Stimulated activated CD4-positive, alpha-beta T cell treated with anti-CD3 and anti-CD28 coated beads, Interleukin-4, amount 100 ng/mL, for 48 hours (primary cell): ENCODE results near the gene CAMTA2.

Experiments
- DNase-seq, 2 donors: peaks; one replicate each; pipeline ENCODE4 v3.0.0-alpha.2; 2020; ENCODE audit warnings: low read depth in 2 of 2

CAMTA2 gene

DNA sequence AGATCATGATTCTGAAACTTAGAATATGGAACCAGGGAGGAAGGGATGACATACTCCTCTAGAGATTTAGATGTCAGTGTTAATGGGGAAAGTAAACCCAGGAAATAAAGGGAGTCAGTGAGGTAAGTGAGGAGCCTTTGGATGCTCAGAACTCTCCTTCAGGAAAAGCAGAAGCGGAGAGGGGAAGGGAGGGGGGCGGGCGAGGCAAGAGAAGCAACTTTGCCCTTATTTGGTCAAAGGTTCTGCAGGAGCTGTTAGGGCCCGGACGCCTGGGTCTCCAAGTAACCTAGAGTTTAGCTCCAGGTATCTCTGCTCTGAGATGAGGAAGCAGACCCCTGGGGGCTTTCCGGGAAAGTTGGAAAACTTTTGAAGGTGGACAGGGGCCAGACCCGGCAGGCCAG is 40.5 kb downstream of the CAMTA2 start:
- DNase-seq = no peak

DNA sequence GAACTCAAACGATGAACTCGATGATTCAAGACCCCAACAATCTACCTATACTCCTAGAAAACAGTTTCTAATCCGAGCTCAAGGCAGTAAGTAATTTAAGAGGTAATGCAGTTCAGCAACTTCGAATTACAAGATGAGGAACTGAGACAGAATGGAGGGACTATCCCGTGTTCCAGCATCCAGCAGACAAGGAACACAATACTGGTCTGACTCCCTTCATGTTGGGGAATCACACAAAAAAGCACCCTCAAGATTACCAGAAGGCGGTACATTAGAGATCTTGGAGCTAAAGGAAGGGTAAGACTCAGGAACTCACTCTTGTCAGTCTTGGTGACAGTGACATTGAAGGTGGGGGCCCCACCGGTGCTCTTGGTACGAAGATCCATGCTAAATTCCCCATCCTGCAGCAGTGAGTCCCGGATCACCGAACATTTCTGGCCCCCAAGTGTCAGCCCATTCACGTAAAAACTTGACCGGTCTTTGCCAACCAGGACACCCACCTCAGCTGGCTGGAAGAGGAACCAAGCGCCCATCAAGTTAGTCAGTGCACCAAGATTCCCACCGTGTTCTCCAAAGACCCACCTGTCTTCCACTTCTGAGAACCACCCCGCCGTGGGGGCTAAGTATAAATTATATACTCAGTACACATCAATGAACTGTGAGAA is 41.0 kb downstream of the CAMTA2 start:
- no peak for DNase-seq

DNA sequence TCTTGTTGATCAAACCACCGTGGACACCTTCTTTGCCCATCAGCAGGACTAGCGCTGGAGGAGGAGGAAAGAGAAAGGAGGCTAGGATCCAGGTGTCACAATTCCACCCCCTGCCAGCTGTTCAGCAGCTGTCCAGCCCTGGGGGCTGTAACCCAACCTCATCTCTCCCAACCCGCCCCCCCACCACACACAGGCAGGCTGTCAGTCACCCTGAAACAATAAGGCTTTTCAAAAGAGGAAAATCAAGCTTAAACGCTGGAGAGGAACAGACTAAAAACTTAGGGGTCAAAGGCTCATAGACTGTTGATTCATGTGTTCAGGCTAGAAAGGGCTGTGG is 41.6 kb downstream of the CAMTA2 start:
- DNase-seq = no peak

DNA sequence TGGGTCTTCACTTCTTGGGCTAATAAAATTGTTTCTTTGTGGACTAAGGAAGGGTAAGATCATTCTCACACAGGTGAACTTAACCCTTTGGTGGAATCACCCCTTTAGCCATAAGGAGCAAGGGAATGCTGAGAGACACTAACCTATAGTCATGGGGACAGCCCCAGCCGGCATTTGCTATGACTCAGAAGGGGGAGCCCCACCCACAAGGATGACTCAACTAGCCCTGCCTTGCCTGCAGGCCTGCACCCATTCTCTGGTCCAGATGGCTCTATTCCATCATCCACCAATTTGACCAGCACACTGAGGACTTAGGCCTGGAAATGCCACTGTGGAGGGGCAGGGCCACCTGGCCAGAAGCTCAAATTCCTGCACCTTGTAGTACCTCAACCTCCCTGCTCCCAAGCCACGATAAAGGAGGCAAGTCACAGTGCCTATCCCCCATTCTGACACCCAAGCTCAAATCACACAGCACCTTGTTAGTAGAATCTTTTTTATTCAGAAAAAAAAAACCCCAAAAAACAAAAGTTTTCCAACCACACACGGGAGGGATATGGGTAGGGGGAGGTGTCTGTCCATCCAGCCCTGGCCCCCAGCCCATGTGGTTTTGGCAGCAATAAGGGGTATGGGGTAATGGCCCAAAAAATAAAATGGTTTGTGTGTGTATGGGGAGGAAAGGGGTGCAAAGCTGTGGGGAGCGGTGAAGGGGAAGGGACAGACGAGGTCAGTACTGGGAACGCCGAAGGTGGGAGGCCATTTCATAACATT is 42.1 kb downstream of the CAMTA2 start:
- peak; percentile 73 to 86 for DNase-seq

DNA sequence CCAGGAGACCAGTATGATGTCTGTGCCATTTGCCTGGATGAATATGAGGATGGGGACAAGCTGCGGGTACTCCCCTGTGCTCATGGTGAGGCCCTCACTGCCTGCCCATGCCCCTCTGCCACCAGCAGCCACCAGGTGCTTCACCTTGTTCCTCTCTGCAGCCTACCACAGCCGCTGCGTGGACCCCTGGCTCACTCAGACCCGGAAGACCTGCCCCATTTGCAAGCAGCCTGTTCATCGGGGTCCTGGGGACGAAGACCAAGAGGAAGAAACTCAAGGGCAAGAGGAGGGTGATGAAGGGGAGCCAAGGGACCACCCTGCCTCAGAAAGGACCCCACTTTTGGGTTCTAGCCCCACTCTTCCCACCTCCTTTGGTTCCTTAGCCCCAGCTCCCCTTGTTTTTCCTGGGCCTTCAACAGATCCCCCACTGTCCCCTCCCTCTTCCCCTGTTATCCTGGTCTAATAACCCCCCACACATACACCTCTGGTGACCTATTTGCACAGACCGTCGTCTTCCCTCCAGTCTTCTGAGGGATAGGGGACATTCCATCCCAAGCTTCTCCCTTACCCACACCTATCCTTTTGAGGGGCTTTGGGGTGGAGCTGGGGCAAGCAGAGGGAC is 42.8 kb downstream of the CAMTA2 start:
- DNase-seq = peak; percentile 21 to 28

DNA sequence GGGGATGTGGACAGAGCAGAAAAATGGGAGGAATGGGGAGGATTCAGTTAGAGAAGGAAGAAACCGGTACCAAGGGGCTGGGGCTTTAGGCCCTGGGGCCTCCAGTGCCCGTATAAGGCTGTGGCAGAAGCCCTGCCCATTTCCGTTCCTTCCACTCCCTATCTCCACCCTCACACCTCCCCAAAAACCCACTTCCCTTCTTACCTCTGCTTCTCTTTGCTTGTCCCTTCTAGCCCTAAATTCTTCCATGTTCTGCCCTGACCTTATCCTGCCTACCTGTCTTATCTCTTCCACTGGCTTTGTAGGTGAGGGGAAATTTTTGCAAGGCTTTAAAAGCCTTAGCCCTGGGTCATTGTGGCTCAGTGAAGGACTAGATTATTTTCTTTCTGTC is 43.3 kb downstream of the CAMTA2 start:
- peak in 1 of 2 donors; percentile 36 for DNase-seq

DNA sequence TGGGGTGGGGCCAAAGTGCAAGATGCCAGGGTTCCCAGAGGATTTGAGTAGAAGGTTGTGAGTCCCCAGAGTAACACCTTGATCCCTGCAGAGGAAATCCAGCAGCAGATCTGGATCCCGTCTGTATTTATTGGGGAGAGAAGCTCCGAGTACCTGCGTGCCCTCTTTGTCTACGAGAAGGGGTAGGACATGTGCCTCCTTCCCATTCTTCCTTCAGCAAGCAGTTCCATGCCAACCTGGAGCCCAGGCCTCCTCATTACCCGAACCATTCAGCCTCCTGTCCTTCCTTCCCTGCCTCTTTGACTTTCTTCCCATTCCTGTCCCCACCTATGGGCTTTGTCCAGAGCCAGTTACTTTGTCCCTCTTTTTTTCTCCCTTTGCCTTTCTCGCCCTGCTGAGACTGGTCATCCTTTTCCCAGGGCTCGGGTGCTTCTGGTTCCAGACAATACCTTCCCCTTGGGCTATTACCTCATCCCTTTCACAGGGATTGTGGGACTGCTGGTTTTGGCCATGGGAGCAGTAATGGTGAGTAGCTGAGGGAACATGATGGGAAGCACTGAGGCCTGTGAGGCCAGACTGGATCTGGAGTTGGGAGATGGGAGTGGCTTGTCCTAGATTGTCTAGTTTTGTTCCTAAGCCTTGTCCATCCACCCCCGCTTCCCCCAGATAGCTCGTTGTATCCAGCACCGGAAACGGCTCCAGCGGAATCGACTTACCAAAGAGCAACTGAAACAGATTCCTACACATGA is 44.5 kb downstream of the CAMTA2 start:
- no peak for DNase-seq

DNA sequence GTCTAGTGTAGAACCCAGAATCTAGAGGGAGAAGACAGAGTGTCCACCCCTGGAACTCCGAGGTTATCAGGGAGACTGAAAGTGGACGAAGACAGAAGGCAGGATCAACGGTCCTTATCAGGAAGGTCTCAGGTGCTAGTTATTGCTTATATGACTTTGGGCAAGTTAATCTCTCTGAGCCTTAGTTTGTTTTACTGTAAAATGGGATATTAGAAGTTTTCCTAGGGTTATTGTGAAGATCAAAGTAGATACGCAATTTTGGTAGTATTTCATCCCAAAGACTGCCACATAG is 46.2 kb downstream of the CAMTA2 start:
- DNase-seq = no peak

DNA sequence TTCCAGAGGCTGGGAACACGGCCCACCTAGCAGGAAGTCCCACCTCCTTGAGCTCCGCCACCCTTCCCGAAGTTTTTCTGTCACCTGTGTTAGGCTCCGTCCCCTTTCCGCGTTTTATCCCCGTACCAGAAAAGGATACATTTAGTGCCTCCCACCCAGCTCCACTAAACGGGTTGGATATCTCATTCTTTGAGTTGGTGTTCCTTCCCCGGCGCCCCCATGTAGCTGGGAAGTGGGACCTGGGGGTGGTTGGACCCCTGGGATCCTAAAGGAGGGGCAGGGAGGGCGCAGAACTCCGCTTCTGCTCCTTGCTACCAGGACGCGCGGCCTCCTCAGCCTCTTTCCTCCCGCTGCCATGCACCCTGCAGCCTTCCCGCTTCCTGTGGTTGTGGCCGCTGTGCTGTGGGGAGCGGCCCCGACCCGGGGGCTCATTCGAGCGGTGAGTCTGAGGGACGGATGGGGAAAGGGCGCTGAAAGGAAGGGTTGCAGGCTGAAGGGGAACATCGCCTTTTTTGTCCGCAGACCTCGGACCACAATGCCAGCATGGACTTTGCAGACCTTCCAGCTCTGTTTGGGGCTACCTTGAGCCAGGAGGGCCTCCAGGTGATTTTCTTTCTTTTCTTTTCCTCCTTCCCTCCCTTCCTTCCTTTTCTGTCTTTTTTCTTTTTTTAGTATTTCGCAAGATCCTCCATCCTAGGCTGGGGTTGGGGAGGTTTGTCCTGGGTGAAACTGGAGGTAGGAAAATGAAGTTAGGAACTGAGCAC is 46.7 kb downstream of the CAMTA2 start:
- peak in 1 of 2 donors; percentile 32 for DNase-seq

DNA sequence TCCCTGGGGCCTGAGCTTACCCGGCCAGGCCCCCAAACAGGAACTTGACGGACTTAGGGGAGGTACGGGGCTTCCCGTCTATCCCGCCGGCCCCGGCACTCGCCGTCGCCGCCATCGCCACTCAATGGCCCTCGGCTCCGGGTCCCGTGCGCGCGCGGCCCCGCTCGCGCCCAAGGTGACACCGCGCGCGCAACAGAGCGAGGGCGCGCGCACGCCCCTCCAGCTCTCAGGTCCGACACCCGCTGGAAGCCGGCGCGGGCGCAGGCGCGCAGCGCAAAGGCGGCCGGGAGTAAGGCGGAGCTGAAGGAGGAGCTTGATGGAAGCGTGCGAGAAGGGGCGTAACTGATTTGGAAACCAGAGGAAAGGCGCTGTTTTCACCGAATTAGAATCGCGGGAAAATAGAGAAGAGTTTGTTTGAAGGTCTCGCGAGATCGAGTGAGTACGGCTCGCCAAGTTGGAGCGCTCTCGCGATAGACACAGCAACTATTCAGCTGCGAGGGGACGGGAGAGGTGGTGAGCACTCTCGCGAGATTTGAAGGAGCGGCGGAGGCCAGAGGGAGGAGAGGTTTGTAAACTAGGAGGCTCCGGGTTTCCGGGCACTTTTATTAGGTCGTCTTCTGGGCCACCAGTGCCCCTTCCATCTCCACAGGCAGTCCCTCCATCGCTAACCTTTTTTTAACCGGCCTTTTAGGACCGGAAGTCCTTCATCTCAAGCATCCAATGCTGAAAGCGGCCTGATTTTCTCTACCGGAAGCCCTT is 47.5 kb downstream of the CAMTA2 start, which contains the start of the genes RNF167 and SLC25A11:
RNF167 (plus strand) TSS at position 473 of the 759 bp plus-strand sequence. CDS start 642 bp downstream, outside the sequence.
SLC25A11 (minus strand) TSS at position 251 of the 759 bp plus-strand sequence; CDS start at position 115, 136 bp downstream.
- peak; percentile 88 to 94 for DNase-seq

DNA sequence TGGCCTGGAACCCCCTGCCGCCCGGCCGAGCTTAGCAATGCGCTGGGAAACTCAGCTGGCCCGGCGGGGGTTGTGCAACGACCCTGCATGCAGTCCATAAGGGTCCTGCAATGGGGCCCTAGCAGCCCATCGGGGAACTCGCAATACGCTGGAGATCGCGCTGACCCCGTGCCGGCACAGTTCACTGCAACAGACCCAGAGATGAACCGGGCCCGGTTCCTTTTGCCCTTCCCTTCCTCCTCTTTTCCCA is 48.0 kb downstream of the CAMTA2 start:
- DNase-seq = no peak

DNA sequence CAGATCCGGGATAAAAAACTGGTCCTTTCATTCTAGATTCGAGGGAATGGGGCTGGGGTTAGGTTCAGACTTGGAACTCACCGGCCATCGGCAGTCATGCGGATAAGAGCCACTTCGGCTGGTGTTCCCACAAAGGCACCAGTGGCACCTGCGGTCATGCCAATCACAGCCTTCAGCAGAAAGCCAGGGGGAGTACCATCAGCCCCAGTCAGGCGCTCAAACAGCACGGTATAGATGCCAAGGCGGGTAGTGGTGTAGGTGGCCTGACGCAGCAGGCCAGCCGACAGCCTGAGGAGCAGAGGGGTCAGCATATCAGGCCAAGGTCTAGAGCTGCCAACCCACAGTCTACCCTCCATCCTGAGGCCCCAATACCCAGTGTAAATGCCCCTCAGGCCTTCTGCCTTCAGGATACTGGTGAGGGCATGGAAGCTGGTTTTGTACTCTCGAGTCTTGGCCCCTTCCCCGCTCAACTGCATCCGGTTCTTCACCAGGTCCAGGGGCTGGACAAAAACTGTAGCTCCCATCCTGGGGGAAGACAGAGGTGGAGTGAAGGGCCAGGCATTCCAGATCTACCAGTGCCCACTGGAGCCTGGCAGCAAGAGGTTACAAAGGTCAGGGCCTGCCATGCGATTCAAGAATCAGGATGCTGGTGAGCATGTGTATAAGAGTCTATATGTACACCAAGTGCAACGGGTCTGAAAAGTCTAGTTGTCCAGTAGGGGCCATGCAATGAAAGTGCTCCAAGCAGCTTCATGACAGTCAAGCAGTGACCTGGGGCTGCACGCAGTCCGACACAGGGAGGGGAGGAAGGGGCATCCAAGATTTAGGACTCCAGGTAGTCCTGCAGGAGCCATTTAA is 48.6 kb downstream of the CAMTA2 start:
- DNase-seq = no peak

DNA sequence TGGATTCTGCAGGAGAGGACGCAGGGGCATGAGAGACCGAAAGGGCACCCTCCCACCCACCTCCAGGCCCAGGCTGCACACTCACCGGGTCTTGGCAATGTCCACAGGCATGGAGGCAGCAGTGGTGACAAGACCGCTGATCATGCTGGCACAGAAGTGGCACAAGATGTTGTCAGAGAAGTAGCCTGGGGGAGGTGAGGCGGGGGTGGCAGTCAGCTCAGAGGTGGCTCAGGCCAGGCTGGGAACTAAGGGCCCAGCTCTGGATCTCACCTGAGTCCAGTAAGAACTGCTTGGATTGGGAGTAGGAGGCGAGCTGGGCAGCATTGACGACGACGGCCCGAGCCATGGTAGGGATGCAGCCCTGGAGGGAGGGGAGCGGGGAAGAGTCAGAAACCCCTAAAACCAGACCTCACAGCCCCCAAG is 49.4 kb downstream of the CAMTA2 start:
- no peak for DNase-seq

DNA sequence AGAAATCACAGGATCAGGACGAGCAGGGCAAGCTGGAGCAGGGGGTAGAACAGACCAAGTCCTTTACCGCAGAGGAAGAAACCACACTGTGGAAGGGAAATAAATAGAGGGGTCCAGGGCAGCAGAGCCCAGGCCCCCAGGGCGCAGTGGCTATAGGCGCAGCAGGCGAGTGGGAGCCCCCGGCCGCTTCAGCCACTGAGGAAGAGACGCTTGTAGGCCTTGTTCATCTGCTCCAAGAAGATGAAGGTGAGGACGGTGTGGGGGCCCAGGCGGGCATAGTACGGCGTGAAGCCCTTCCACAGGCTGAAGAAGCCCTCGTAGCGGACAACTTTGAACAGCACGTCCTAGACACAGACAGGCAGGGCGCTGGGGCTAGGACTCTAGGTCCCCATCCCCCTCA is 49.9 kb downstream of the CAMTA2 start:
- no peak for DNase-seq

DNA sequence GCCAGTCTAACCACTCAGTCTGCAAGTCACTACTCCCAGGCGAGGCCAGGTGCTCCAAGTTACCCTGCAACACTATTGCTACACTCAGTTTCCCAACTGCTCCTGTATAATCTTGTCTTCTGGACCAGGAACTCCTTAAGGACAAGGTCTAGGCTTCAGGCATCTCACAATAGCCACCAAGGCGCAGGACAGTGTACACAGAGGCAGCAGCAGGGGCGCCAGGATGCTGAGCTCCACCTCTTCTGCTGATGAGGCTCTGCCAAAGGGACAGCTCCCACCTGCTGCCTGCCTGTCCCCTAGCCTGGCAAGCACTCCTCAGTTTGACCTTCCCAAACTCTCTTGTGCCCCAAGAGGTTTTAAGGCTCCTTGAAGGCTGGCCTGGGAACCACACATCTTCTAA is 51.0 kb downstream of the CAMTA2 start:
- no peak for DNase-seq

DNA sequence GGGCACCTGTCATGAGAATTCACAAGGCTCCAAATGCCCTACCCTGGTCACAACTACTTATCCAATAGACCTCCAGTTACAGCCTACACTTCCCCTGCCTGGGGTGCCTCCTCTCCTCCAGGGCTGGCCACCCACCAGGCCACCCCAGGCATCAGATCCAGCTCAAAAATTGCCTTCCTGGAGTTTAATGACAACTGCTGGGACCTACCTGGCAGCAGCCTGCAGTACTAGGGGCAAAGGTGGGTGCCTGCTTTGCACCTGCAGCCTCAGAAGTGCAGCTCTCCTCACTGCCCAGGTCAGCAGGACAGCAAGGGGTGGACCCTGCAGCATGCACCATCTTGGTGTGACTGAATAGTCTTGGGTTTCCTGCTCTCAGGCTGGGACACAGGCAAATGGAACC is 51.8 kb downstream of the CAMTA2 start:
- DNase-seq = no peak

DNA sequence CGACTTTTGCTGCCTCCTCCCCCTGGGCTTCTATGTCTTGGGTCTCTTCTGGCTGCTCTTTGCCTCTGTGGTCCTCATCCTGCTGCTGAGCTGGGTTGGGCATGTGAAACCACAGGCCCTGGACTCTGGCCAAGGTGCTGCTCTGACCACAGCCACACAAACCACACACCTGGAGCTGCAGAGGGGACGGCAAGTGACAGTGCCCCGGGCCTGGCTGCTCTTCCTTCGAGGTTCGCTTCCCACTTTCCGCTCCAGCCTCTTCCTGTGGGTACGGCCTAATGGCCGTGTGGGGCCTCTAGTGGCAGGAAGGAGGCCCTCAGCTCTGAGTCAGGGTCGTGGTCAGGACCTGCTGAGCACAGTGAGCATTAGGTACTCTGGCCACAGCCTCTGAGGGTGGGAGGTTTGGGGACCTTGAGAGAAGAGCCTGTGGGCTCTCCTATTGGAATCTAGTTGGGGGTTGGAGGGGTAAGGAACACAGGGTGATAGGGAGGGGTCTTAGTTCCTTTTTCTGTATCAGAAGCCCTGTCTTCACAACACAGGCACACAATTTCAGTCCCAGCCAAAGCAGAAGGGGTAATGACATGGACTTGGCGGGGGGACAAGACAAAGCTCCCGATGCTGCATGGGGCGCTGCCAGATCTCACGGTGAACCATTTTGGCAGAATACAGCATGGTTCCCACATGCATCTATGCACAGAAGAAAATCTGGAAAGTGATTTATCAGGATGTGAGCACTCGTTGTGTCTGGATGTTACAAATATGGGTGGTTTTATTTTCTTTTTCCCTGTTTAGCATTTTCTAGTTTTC is 53.1 kb downstream of the CAMTA2 start:
- DNase-seq = no peak

DNA sequence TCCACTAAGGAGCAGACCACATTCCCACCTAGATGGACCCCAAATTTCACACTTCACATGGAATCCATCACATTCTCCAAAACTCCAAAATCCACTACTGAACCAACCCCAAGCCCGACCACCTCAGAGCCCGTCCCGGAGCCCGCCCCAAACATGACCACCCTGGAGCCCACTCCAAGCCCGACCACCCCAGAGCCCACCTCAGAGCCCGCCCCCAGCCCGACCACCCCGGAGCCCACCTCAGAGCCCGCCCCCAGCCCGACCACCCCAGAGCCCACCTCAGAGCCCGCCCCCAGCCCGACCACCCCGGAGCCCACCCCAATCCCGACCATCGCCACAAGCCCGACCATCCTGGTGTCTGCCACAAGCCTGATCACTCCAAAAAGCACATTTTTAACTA is 53.8 kb downstream of the CAMTA2 start:
- DNase-seq = no peak

DNA sequence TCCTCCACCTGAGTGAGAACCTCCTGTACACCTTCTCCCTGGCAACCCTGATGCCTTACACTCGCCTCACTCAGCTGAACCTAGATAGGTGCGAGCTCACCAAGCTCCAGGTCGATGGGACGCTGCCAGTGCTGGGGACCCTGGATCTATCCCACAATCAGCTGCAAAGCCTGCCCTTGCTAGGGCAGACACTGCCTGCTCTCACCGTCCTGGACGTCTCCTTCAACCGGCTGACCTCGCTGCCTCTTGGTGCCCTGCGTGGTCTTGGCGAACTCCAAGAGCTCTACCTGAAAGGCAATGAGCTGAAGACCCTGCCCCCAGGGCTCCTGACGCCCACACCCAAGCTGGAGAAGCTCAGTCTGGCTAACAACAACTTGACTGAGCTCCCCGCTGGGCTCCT is 54.7 kb downstream of the CAMTA2 start:
- no peak for DNase-seq
